Liver (tissue), 9 donors: ENCODE data around the gene WRNIP1. TPM values are rescaled to one million over a fixed set of nuclear protein-coding genes. Genes with fewer than 3 reads are reported as not detected.

Experiments
- DNase-seq: peaks from one replicate; pipeline ENCODE4 v3.0.0-alpha.2; 2017; ENCODE audit warnings: low spot score
- H3K27ac ChIP-seq, 2 donors: one replicate each; pipeline ENCODE4 v1.7.0; 2013; ENCODE audit warnings: inconsistent platforms in 2 of 2, low read length in 2 of 2, control low read depth in 1 of 2, low read depth in 1 of 2, mild to moderate bottlenecking in 1 of 2
- H3K27me3 ChIP-seq, 4 donors: one replicate each; pipeline versions ENCODE4 v1.6.1 to v1.7.0; 2013; ENCODE audit warnings: low read length in 3 of 4, inconsistent platforms in 1 of 4, mild to moderate bottlenecking in 1 of 4, moderate library complexity in 1 of 4; ENCODE audit not compliant: control insufficient read depth in 4 of 4, insufficient read depth in 4 of 4
- H3K36me3 ChIP-seq, 4 donors: one replicate each; pipeline versions ENCODE4 v1.6.1 to v1.7.0; 2013; ENCODE audit warnings: low read length in 3 of 4, mild to moderate bottlenecking in 3 of 4, low read depth in 1 of 4, moderate library complexity in 1 of 4; ENCODE audit not compliant: control insufficient read depth in 4 of 4, insufficient read depth in 3 of 4
- H3K4me1 ChIP-seq, 4 donors: one replicate each; pipeline versions ENCODE4 v1.6.1 to v1.7.0; 2013; ENCODE audit warnings: low read length in 3 of 4, mild to moderate bottlenecking in 3 of 4, moderate library complexity in 1 of 4; ENCODE audit not compliant: control insufficient read depth in 4 of 4, insufficient read depth in 4 of 4
- H3K4me3 ChIP-seq, 3 donors: one replicate each; pipeline versions ENCODE4 v1.6.1 to v1.7.0; 2013; ENCODE audit warnings: low read length in 3 of 3, control low read depth in 1 of 3, low read depth in 1 of 3, mild to moderate bottlenecking in 1 of 3
- H3K9ac ChIP-seq, 2 donors: one replicate each; pipeline ENCODE4 v1.7.0; 2013; ENCODE audit warnings: low read length in 2 of 2, mild to moderate bottlenecking in 2 of 2, moderate library complexity in 2 of 2, control low read depth in 1 of 2, low read depth in 1 of 2
- H3K9me3 ChIP-seq, 4 donors: one replicate each; pipeline versions ENCODE4 v1.6.1 to v1.7.0; 2013; ENCODE audit warnings: low read length in 3 of 4; ENCODE audit not compliant: control insufficient read depth in 4 of 4
- EGR1 ChIP-seq, 2 donors: IDR thresholded peaks; 2 replicates each; pipeline ENCODE4 v1.6.1; 2016 to 2018; ENCODE audit warnings: antibody characterized with exemption in 2 of 2, low read depth in 2 of 2
- FOXA1 ChIP-seq: IDR thresholded peaks from 2 replicates; pipeline ENCODE4 v1.6.1; 2016; ENCODE audit warnings: antibody characterized with exemption
- FOXA2 ChIP-seq: IDR thresholded peaks from 2 replicates; pipeline ENCODE4 v1.6.1; 2016; ENCODE audit warnings: antibody characterized with exemption
- GABPA ChIP-seq, 2 donors: IDR thresholded peaks in 1 of 2; conservative IDR thresholded peaks in 1 of 2; 2 replicates each; pipeline ENCODE4 v1.6.1; 2016; ENCODE audit warnings: antibody characterized with exemption in 2 of 2, mild to moderate bottlenecking in 1 of 2, moderate library complexity in 1 of 2
- JUND ChIP-seq, 2 donors: IDR thresholded peaks; 2 replicates each; pipeline ENCODE4 v1.6.1; 2016; ENCODE audit warnings: antibody characterized with exemption in 2 of 2
- NR2F2 ChIP-seq: IDR thresholded peaks from 2 replicates; pipeline ENCODE4 v1.6.1; 2016; ENCODE audit warnings: antibody characterized with exemption
- RAD21 ChIP-seq, 2 donors: IDR thresholded peaks; 2 replicates each; pipeline ENCODE4 v1.6.1; 2016; ENCODE audit warnings: antibody characterized with exemption in 2 of 2, mild to moderate bottlenecking in 2 of 2
- RXRA ChIP-seq, 2 donors: IDR thresholded peaks; 2 replicates each; pipeline ENCODE4 v1.6.1; 2017 to 2018; ENCODE audit warnings: antibody characterized with exemption in 2 of 2, mild to moderate bottlenecking in 1 of 2
- SP1 ChIP-seq: IDR thresholded peaks from 2 replicates; pipeline ENCODE4 v1.6.1; 2018; ENCODE audit warnings: antibody characterized with exemption, mild to moderate bottlenecking
- TAF1 ChIP-seq: conservative IDR thresholded peaks from 2 replicates; pipeline ENCODE4 v1.6.1; 2016; ENCODE audit warnings: antibody characterized with exemption, mild to moderate bottlenecking
- YY1 ChIP-seq: IDR thresholded peaks from 2 replicates; pipeline ENCODE4 v1.6.1; 2016; ENCODE audit warnings: antibody characterized with exemption, mild to moderate bottlenecking
- WGBS: extraction: QIAGEN DNeasy Blood & Tissue Kit; methylation state at CpG from one replicate; pipeline ENCODE4 v1.1.7; 2013; 5-methylcytosine and 5-hydroxymethylcytosine counted together
- polyA plus RNA-seq, 2 donors: library from polyadenylated mRNA; stranded (reverse) in 1 of 2; unstranded in 1 of 2; fragments of 200-250 nt in 1 of 2; fragments of >200 nt in 1 of 2; fragmentation: Nextera tagmentation in 1 of 2; extraction: Ambion mirVana in 1 of 2; gene quantifications; one replicate each; pipeline versions ENCODE4 v1.2.1 to v1.2.3, GENCODE V29; 2013 to 2015
- total RNA-seq, 2 donors: library from RNA; depleted of rRNA; stranded (reverse); fragments of >200 nt; gene quantifications; one replicate each; pipeline ENCODE4 v1.2.3, GENCODE V29; 2014
- TF ChIP-seq, protein P1 (sequence below): IDR thresholded peaks from 2 replicates; pipeline ENCODE4 v1.6.1; 2016; ENCODE audit warnings: antibody characterized with exemption
- TF ChIP-seq, protein P2 (sequence below): IDR thresholded peaks from 2 replicates; pipeline ENCODE4 v1.6.1; 2016; ENCODE audit warnings: antibody characterized with exemption
- TF ChIP-seq, protein P3 (sequence below): fragments of 150-350 bp; IDR thresholded peaks from 2 replicates; pipeline ENCODE4 v1.5.1; 2017; ENCODE audit warnings: improper control_type of control experiment, low read depth, low read length; ENCODE audit not compliant: missing input control
- TF ChIP-seq, protein P4 (sequence below): IDR thresholded peaks from 2 replicates; pipeline ENCODE4 v1.6.1; 2016; ENCODE audit warnings: antibody characterized with exemption, mild to moderate bottlenecking
- TF ChIP-seq, protein P5 (sequence below): IDR thresholded peaks from 2 replicates; pipeline ENCODE4 v1.6.1; 2016; ENCODE audit warnings: antibody characterized with exemption
- donor health status: healthy.
- donor health status: healthy.
- donor health status: healthy.
- donor health status: healthy.
- donor health status: healthy.

Gene WRNIP1
- total and polyA plus RNA-seq, 4 donors = 10.0 to 32.7 (median 23.9) TPM

DNA sequence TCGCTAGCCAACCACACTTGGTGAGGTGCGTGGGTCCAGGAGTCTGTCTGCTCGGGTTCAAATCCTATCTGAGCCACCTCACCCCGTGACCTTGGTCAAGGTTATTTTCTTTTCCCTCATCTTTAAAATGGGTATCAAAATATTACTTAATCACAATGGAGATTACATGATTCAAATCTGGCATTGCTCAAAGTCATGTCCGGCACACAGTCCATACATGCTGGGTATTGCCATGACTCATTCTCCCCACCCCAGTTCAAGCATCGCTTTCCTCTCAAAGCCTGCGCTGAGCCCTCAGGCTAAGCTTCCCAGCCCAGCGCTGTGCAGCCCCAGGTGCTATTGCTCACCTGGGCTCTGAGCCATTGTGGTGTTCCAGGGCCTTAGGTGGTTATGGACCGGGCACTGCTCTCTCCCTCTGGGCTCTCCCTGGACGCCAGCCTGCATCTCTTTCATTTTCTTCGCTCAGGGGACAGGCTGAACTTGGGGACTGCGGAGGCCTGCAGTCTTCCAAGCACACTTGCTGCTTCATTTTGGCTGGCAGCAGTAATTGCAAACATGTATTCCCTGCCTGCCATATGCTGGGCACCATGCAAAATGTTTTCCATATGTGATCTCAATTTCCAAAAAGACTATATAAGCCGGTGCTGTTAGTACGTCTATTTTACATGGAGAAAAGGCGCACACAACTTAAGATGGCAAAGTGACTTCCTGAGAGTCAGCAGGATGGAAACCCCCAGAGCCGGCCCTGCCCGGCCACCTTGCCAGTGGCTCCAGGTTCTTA is 27.3 kb downstream of the WRNIP1 start:
- Histone ChIP-seq H3K9me3 (no peaks in the 10 kb centered on the region), H3K4me3 (no peak overlapping the region), H3K4me1 (peaks cover 0 to 3% (median 1%) of the 10 kb centered on the region in 4 donors), H3K27me3 (no peaks in the 10 kb centered on the region), H3K36me3 (peaks cover 0 to 2% (median 0%) of the 10 kb centered on the region in 4 donors), H3K27ac (no peak overlapping the region), H3K9ac (no peak overlapping the region)
- TF ChIP-seq YY1 (no peak), EGR1 (IDR thresholded peaks at IDR 0.05; ENCODE audit: low read depth in 2 of 2) (no peak), NR2F2 (no peak), FOXA1 (no peak), SP1 (no peak), RAD21 (IDR thresholded peaks at IDR 0.05) (no peak), FOXA2 (no peak), TAF1 (no peak), RXRA (IDR thresholded peaks at IDR 0.05) (no peak), GABPA (IDR thresholded peaks at IDR 0.05 in 1 of 2, conservative IDR thresholded peaks at IDR 0.05 in 1 of 2) (no peak), JUND (IDR thresholded peaks at IDR 0.05) (no peak)
- TF ChIP-seq, protein P1, sequence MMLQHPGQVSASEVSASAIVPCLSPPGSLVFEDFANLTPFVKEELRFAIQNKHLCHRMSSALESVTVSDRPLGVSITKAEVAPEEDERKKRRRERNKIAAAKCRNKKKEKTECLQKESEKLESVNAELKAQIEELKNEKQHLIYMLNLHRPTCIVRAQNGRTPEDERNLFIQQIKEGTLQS = no peak
- TF ChIP-seq, protein P2, sequence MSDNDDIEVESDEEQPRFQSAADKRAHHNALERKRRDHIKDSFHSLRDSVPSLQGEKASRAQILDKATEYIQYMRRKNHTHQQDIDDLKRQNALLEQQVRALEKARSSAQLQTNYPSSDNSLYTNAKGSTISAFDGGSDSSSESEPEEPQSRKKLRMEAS = no peak
- TF ChIP-seq, protein P3, sequence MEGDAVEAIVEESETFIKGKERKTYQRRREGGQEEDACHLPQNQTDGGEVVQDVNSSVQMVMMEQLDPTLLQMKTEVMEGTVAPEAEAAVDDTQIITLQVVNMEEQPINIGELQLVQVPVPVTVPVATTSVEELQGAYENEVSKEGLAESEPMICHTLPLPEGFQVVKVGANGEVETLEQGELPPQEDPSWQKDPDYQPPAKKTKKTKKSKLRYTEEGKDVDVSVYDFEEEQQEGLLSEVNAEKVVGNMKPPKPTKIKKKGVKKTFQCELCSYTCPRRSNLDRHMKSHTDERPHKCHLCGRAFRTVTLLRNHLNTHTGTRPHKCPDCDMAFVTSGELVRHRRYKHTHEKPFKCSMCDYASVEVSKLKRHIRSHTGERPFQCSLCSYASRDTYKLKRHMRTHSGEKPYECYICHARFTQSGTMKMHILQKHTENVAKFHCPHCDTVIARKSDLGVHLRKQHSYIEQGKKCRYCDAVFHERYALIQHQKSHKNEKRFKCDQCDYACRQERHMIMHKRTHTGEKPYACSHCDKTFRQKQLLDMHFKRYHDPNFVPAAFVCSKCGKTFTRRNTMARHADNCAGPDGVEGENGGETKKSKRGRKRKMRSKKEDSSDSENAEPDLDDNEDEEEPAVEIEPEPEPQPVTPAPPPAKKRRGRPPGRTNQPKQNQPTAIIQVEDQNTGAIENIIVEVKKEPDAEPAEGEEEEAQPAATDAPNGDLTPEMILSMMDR = no peak
- TF ChIP-seq, protein P4, sequence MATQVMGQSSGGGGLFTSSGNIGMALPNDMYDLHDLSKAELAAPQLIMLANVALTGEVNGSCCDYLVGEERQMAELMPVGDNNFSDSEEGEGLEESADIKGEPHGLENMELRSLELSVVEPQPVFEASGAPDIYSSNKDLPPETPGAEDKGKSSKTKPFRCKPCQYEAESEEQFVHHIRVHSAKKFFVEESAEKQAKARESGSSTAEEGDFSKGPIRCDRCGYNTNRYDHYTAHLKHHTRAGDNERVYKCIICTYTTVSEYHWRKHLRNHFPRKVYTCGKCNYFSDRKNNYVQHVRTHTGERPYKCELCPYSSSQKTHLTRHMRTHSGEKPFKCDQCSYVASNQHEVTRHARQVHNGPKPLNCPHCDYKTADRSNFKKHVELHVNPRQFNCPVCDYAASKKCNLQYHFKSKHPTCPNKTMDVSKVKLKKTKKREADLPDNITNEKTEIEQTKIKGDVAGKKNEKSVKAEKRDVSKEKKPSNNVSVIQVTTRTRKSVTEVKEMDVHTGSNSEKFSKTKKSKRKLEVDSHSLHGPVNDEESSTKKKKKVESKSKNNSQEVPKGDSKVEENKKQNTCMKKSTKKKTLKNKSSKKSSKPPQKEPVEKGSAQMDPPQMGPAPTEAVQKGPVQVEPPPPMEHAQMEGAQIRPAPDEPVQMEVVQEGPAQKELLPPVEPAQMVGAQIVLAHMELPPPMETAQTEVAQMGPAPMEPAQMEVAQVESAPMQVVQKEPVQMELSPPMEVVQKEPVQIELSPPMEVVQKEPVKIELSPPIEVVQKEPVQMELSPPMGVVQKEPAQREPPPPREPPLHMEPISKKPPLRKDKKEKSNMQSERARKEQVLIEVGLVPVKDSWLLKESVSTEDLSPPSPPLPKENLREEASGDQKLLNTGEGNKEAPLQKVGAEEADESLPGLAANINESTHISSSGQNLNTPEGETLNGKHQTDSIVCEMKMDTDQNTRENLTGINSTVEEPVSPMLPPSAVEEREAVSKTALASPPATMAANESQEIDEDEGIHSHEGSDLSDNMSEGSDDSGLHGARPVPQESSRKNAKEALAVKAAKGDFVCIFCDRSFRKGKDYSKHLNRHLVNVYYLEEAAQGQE = no peak
- TF ChIP-seq, protein P5, sequence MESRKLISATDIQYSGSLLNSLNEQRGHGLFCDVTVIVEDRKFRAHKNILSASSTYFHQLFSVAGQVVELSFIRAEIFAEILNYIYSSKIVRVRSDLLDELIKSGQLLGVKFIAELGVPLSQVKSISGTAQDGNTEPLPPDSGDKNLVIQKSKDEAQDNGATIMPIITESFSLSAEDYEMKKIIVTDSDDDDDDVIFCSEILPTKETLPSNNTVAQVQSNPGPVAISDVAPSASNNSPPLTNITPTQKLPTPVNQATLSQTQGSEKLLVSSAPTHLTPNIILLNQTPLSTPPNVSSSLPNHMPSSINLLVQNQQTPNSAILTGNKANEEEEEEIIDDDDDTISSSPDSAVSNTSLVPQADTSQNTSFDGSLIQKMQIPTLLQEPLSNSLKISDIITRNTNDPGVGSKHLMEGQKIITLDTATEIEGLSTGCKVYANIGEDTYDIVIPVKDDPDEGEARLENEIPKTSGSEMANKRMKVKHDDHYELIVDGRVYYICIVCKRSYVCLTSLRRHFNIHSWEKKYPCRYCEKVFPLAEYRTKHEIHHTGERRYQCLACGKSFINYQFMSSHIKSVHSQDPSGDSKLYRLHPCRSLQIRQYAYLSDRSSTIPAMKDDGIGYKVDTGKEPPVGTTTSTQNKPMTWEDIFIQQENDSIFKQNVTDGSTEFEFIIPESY = no peak
- no peak for DNase-seq
- WGBS = 94% methylated on average over 17 of the region's 17 CpGs
